ENCODE results near the gene CPTP.
"Not testable (repeated sequence)": the region's sequence is repeated elsewhere in the genome, so short reads cannot be mapped to it uniquely, and the experiment has no call there.

CPTP gene

DNA sequence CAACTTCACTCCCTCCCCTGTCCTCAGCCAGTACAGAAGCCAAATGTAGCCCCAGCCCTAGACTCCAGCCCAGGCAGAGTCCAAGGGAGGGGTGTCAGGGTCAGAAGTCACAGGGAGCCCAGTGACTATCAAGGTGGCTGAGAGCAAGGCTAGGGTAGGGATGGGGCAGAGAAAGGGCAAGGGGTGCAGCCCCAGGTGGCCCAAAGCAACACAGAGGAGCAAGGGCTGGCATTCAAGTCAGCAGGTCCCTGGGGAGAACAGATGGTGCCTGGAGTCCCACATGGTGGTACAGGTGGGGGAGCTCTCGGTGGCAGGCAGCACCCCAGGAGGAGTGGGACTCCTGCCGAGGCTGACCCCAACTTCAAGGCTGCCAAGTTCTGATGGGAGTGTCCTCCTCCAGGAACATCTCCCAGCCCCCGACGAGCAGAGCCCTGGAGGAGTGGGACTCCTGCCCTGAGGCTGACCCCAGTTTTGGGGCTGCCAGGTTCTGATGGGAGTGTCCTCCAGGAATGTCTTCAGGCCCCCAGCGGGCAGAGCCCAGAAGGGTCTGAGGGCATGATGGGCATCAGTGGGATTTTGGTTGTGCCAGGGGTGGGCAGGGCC lies 28.3 kb downstream of the CPTP start:
- no peak for DNase-seq

DNA sequence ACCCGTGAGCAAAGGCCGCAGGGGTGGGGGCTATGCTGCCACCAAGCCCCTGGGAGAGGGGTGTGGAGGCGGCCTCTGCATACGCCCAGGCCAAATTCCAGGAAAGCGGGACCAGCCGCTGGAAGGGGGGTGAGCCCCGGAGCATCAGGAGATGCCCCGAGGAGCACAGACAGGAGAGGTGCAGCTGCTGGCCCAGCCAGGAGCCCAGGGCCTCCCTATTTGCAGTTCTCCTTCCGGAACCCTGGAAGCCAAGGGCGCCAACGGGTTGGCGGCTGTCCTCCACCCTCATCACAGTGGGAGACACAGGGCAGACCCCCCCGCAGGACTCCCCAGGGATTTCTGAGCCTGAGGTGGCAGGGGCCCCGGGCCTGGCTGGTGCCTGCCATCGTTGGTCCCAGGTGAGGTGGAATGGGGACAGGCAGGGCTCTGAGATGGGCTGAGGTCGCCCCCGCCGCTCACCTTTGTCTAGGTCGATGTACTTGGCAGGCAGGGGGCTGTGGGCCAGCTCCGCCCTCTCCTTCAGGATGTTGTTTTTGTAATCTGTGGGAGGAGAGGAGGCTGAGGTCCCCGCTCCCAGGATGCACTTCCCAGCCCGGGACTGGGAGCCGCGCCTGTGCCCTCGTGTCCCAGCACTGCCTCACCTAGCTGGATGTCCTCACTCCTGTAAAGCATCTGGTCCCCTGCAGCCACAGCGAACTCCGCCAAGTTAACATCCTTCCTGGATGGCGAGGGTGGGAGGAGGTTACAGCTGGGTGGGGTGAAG lies 29.0 kb downstream of the CPTP start:
- DNase-seq, result no peak

DNA sequence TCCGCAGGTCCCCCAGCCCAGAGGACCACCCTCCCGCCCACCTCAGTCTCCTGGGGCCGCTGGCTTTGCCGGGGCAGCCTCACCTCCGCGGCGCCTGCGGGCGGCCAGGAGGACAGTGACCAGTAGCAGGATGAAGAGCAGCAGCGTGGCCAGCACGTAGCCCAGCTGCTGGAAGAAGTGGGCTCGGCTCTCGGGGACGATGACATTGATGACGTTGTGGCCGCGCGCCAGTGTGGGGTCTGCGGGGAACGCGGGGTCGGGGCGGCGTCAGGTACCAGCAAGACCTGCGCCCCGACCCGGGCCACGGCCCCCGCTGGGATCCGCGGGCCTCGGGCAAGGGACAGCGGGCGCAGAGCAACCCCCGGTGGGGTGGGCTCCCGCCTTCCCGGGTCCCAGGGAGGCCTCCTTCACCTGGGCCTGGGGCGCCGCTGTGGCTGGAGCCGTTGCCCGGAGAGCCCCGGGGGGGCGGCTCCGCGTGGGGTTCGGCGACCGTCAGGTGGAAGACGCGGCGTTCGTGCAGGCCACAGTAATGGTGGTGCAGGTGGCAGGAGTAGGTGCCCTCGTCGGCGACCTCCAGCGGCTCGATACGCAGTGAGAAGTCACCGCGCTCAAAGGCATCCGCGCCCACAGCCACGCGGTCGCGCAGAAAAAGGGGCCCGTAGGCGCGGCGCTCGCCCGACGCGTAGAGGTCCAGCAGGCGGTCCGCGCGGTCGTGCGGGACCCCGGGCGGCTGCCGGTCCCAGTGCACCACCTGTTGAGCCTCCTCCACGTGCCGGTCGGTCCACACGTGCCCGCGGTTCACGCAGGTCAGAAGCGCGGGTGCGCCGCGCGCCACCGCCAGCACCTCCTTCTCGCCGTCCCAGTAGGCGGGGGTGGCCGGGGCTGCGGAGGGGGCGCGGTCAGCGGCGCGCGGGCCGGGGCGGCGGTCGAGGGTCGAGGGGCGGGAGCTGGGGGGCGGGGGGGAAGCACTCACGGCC lies 30.0 kb downstream of the CPTP start:
- no peak for DNase-seq

DNA sequence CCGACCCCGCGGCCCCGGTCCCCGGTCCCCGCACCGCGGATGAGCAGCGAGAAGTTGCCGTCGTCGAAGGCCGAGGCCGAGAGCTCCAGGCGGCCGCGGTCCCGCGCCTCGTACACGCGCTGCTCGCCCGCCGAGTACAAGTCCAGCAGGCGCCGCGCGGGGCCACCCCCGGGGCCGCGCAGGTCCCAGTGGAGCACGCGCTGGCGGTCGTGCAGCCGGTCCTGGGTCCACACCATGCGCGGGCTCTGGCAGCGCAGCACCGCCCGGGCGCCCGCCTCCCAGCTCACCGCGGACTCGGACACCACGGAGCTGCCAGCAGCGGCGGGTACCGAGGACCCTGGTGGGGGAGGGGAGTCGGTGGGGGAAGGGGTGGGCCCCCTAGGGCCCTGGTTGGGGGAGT lies 30.8 kb downstream of the CPTP start:
- peak; percentile 69 for DNase-seq

DNA sequence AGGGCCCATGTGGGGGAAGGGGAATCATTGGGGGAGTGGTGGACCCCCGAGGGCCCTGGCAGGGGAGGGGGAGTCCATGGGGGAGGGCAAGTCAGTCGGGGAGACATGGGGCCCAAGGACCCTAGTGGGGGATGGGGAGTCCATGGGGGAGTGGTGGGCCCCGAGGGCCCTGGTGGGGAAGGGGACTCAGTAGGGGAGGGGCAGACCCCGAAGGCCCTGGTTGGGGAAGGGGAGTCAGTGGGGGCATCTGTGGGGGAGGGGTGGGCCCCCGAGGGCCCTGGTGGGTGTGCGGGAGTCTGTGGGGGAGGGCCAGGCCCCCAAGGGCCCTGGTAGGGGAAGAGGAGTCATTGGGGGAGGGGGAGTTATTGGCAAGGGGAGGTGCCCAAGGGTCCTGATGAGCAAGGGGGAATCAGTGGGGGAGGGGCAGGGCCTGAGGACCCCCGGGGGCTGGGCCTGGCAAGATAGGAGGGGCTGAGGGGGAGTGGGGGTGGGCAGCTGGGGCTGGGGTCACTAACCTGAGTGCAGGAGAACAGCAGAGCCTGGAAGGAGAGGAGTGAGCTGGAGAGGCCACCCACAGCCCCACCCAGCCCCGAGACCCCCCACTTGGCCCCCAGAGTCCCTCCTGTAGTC lies 31.7 kb downstream of the CPTP start:
- DNase-seq, result no peak

DNA sequence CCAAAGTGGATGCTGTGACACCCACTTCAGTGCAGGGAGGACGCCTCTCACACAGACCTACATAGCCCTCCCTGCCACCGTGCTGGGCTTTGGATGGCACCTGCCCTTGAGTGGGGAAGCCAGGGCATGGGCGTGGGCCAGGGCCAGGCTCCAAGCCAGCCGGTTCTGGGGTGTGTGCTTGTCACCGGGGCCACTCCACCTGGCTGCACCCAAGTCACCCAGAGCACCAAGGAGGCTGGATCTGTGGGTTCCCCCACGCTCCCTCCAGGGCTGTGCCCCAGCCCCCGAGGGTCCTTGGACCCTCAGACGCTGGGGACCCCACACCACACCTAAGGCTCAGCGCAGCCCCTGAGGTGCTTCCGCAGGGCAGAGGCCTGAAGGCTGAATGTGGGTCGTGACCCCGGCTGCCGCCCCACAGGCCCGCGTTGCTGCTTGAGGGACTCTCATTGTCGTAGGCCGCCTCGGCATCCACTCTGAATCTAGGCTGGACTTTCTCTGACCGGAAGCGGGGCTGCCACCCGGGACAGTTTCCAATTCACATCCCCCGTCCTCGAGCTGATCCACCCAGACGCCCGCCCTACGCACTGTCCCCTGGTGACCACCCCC lies 32.3 kb downstream of the CPTP start:
- peak; percentile 52 for DNase-seq

DNA sequence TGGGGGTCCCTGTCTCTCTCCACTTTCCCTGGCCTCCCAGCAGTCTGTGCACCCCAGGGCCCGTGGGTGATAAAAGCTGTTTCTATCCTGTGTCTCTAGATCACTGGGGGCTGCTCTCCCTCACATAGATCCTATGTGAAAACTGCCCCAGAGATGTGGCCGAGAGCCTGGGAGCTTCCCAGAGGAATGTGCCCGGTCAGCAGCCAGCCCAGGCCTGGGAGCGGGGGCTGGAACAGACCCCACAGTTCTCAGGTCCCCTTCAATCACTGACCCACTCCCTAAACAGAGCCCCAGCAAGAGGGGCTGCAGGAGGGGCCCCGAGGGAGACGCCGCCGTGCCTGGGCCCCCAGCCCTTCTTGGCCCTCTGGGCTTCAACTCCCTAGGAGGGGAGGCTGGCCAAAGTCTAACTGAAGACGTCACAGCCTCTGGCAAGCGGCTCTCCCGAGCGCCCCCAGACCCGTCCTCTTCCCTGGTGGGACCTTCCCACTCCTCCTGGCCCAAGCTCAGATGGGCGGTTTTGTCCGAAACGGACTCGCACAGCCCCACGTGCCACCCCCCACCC lies 33.4 kb downstream of the CPTP start:
- DNase-seq, result peak; percentile 70

DNA sequence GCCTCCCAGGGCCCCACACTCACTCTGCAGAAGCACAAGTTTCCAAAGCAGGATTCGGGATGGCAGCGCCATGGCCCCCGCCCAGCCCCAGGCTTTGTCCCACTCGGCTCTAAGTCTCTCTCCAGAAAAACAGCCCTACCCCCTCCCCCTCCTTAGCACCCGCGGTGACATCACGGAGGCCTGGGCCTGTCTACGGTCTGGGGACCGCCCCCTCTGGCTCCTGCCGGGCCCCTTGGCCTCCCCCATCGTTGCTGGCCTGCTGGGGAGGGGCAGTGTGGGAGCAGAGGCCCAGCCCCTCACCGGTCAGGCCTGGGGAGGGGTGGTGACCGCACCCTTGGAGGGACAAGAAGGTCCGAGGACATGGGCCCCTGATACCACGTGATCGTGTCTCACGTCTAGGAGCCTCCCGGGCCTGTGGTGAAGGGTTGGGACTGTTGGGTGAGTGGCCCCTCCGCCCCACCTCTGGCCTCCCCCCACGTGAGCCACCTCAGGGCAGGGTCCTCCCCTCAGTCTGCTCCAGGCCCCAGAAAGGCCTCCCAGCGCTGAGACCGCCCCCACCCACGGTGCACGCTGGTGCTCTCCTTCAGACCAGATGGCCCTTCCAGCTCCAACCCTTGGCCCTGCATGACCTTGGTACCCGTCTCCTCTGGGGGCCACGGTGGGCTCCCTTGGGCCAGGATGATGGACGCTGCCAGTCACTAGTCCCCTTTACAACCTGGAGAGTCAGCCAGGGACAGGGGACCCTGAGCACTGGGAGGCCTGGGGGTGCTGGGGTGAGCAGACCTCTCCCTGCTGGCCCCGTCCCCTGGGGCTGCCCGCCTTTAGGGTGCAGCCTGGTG lies 34.0 kb downstream of the CPTP start, which contains the start of gene MXRA8:
Gene MXRA8, minus strand, starts transcription at position 123 of the 839 bp plus-strand sequence. Its CDS starts 51 bp downstream, at position 72.
- DNase-seq, result peak; percentile 91

DNA sequence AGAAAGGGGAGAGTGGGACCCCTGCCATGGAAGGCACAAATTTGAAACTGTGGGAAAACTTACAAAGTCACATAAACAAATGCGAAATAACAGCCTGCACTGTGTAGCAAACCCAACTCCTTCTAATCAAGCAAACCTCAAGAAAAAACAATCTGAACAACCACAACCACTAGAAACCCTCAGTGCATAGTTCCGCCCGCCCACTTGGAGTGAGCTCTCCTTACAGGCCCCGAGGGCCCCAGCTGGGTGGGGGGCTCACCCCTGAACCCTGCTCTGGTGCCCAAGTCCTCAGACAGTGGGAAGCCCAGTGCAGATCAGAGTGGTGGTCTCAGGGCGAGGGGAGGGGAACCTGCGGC lies 34.7 kb downstream of the CPTP start:
- DNase-seq, result peak; percentile 66

DNA sequence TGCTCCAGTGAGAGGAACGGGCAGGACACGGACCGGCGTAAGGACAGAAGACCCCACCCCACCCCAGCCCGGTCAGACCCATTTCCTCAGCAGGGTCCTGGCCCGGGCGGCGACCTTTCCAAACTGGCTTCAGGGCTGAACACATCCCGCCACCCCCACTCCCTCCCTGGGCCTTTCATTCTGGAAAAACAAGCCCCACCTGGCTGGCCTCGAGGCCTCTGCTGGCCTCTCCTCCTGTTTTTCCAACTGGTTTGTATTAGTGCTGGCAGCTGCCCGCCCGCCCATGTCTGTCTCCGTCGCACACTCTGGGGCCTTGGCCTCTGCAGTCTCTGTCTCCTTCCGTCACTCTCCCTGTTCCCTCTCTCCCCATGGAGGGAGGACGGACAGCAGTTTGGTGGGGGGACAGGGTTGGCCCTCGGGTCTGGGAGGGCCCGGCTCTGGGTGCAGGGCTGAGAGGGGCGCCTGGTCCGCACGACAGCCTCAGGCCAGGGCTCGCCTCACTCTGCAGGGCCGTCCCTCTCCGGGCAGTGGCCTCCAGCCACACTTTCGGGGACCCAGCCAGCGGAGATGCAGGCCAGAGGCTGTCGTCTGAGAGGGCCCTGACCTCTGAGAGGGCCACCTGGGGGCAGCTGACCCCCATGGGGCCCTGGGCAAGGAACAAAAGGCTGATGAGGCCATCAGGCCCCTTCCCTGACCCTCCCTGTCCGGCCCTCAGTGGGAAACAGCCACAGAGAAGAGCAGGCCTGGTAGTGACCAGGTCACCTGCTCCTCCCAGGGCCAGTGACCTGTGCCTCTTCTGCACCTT lies 35.3 kb downstream of the CPTP start:
- DNase-seq, result peak; percentile 85

DNA sequence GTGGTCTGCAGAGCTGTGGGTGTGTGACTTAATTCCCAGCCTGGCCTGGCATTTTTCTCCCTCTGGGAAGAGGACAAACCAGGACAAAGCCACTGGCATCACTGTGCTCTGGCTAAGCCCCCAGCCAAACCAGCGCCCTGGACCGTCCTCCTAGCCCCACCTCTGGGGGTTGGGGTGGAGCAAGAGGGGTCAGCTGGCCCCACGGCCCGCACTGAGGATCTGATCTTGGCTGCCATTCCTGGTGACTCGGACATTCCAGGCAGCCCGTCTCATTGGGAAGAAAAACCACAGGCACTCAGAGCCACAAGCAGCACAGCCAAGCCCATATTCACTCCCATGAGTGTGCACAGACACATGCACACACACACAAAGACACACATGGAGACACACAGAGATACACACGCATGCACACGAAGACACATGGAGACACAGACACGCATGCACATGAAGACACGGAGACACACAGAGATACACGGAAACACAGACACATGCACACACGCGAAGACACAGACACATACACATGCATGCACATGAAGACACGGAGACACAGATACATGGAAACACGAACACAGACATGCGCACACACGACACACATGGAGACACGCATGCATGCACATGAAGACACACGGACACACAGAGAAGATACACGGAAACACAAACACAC lies 36.0 kb downstream of the CPTP start:
- peak; percentile 61 for DNase-seq

DNA sequence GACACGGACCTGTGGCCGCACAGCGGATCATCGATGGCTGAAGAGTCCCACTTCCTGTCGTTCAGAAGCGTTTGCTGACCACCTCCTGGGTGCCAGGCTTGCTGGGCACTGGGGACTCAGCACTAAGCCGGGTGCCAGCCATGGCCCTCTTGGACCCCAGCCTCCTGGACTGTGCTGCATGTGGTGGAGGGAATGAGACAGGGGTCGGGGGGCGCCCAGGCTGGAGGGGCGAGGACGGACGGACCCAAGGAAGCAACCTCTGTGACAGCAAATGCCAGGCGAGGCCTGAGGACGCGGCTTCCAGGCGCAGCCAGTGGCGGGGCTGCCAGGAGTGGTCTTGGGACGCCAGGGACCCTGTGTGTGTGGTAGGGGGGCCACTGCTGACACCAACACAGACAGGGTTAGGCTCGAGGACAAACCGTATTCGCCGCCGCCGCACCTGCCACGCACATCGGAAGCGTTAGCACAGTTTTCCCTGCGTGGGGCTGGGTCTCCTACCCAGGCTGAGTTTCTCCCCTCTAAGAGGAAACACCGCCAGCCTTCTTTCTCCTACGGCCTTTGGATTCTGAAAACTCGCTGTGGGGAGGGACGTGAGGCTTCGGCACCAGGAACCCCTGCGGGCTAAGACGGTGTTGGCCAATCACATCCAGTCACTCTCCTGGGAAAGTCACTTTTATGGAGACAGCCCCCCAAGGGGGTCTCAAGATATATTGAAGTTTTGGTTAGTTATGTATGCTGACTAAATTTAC lies 36.8 kb downstream of the CPTP start:
- DNase-seq, result no peak

DNA sequence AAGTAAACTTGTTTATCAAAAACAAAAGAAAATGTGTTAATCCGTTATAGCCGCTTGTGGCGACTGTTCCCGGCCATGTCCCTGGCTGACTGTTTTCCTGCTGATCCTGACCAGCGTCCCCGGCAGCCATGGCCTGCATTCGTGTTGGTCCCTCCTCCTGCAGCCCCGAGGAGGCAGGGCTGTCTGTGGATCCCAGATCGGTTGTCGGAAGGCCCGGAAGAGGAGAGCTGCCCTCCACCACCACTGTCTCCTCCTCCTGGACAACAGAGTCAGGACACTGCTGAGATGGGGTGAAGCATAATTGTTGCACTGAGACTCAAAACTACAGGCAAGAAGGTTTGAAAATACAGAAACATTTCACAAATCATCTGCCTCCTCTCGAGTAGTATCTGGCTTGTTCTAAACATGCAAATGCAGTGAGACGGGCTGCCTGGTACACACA lies 37.4 kb downstream of the CPTP start:
- DNase-seq, result peak; percentile 76

DNA sequence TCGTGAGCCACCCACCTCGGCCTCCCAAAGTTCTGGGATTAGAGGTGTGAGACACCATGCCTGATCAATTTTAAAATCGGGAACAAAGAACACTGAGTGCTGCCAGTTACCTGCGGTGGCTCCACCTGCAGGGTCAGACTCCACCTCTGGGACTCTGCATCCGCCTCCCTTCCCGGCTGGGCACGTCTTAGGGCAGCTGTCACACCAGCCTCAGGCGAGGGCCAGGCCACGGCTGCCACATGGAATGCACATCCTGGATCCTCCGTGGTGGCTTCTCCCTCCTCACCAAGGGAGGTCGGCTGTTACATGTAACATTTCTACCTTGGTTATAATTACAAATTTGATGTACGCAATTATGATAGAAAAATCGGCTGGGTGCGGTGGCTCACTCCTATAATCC lies 39.7 kb downstream of the CPTP start:
- DNase-seq, result no peak

DNA sequence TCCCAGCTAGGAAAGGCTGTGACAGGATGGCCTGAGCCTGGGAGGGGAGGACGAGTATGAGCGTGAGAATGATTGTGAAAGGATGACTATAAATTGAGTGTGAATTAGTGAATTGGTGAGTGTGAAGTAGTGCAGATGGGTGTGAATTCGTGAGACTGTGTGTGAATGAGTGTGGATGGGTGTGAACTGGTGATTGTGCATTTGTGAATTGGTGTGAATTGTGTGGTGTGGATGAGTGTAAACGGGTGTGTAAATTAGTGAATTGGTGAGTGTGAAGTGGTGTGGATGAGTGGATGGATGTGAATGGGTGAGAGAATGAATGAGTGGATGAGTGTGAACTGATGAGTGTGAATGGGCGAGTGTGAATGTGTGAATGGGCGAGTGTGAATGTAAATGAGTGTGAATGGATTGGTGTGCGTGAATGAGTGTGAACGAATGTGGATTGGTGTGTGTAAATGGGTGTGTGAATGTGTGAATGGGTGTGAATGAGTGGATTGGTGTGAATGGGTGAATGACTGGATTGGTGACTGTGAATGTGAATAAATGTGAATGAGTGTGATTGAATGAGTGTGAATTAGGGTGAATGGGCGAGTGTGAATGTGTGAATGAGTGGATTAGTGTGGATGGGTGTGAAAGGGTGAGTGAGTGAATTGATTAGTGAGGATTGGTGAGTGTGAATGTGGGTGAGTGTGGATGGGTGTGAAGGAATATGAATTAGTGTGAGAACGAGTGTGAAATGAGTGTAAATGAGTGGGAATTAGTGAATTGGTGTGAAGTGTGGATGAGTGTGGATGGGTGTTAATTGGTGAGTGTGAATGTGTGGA lies 41.5 kb downstream of the CPTP start:
- peak; percentile 26 for DNase-seq

DNA sequence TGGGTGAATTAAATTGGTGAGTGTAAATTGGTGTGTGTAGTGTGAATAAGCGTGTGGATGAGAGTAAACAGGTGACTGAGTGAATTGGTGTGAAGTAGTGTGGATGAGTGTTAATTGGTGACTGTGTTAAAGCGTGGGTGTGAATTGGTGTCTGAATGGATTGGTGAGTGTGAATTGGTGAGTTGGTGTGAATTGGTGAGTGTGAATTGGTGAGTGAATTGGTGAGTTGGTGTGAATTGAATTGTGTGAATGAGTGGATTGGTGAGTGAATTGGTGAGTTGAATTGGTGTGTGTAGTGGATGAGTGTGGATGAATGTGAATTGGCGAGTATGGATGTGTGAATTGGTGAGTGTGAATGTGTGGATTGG lies 42.1 kb downstream of the CPTP start:
- DNase-seq, result peak; percentile 71

DNA sequence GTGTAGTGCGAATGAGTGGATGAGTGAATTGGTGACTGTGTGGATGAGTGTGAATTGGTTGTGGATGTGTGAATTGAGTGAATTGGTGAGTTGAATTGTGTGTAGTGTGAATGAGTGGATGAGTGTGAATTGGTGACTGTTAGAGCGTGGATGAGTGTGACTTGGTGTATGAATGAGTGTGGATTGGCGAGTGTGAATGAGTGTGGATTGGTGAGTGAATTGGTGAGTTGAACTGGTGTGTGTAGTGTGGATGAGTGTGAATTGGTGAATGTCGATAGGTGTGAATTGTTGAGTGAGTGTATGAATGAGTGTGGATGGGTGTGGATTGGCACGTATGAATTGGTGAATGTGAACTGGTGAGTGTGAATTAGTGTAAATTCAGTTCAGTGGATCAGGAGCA lies 42.7 kb downstream of the CPTP start:
- DNase-seq, result peak; percentile 58

DNA sequence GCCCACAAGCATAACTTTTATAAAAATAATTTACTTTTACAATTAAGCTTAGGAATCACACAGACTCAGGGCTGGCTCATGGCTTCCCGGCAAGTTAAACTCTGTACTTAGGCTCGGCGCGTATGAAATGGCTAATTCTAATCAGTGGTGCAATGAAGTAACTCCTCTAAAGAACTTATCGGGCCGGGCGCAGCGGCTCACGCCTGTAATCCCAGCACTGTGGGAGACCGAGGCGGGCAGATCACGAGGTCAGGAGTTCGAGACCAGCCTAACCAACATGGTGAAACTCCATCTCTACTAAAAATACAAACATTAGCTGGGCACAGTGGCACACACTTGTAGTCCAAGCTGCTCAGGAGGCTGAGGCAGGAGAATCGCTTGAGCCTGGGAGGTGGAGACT lies 45.5 kb downstream of the CPTP start:
- DNase-seq, result not testable (repeated sequence)

All from eye (tissue), 1 donor.